C4-2B (cell line): Measurements from ENCODE around the gene WWOX.

Experiments used
- ZFX ChIP-seq: fragments of 450-650 bp; IDR thresholded peaks from 2 replicates; pipeline ENCODE4 v1.6.1; 2017
- TF ChIP-seq, protein P1 (sequence below): fragments of 450-650 bp; conservative IDR thresholded peaks from 2 replicates; pipeline ENCODE4 v1.5.1; 2017; ENCODE audit warnings: mild to moderate bottlenecking

- TF ChIP-seq, protein P1, sequence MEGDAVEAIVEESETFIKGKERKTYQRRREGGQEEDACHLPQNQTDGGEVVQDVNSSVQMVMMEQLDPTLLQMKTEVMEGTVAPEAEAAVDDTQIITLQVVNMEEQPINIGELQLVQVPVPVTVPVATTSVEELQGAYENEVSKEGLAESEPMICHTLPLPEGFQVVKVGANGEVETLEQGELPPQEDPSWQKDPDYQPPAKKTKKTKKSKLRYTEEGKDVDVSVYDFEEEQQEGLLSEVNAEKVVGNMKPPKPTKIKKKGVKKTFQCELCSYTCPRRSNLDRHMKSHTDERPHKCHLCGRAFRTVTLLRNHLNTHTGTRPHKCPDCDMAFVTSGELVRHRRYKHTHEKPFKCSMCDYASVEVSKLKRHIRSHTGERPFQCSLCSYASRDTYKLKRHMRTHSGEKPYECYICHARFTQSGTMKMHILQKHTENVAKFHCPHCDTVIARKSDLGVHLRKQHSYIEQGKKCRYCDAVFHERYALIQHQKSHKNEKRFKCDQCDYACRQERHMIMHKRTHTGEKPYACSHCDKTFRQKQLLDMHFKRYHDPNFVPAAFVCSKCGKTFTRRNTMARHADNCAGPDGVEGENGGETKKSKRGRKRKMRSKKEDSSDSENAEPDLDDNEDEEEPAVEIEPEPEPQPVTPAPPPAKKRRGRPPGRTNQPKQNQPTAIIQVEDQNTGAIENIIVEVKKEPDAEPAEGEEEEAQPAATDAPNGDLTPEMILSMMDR: no peak
- TF ChIP-seq ZFX: no peak
These were observed 346.4 kb downstream of the WWOX start for GRCh38 chr16:78445818-78446217.
